B cell (primary cell): ENCODE measurements around the gene XPO5. TPM values are rescaled to one million over a fixed set of nuclear protein-coding genes. Genes with fewer than 3 reads are reported as not detected.

Experiments used
- ATAC-seq: fragments of 200-7000 bp; cut with Tn5 transposase; one replicate; pipeline ENCODE4 v1.10.0; 2021; ENCODE audit warnings: low read depth, mild to moderate bottlenecking, moderate number of reproducible peaks, moderate library complexity
- CTCF ChIA-PET: fragments of 350-600 bp; sonication (Branson Sonifier 250); formaldehyde crosslinking; loops from one replicate; lab custom pipeline; 2021; ENCODE audit warnings: antibody characterized with exemption, inconsistent platforms; lab: Charles Lee
- POLR2A ChIA-PET: fragments of 350-600 bp; sonication (Branson Sonifier 250); formaldehyde crosslinking; loops from one replicate; lab custom pipeline; 2021; ENCODE audit warnings: antibody characterized with exemption; lab: Charles Lee
- DNase-seq: peaks from one replicate; pipeline ENCODE4 v3.0.0; 2013
- H2AFZ ChIP-seq: 2 replicates; pipeline ENCODE4 v1.6.1; 2012; ENCODE audit warnings: mild to moderate bottlenecking, low read depth, low read length; ENCODE audit not compliant: insufficient read depth, poor library complexity, severe bottlenecking
- H3K27ac ChIP-seq, 2 donors: 1 replicate in 1 of 2; 2 replicates in 1 of 2; pipeline ENCODE4 v1.5.1; 2012 to 2013; ENCODE audit warnings: low read length in 2 of 2, mild to moderate bottlenecking in 2 of 2, moderate library complexity in 1 of 2
- H3K27me3 ChIP-seq, 4 experiments: fragments of 200-600 bp in 1 of 4; sonication (generic) in 1 of 4; replicated peaks in 1 of 4; 1 replicate in 2 of 4; 2 replicates in 2 of 4; pipeline versions ENCODE4 v1.6.1 to v1.7.0; 2013 to 2016; ENCODE audit warnings: low read length in 3 of 4, mild to moderate bottlenecking in 2 of 4, mixed read lengths in 1 of 4, moderate library complexity in 1 of 4; ENCODE audit not compliant: insufficient read depth in 4 of 4, control insufficient read depth in 3 of 4; ENCODE audit errors: control extremely low read depth in 1 of 4
- H3K36me3 ChIP-seq, 2 experiments: replicated peaks in 1 of 2; 1 replicate in 1 of 2; 2 replicates in 1 of 2; pipeline versions ENCODE4 v1.6.1 to v1.7.1; 2013; ENCODE audit warnings: low read length in 1 of 2; ENCODE audit not compliant: insufficient read depth in 2 of 2, control insufficient read depth in 1 of 2; ENCODE audit errors: control extremely low read depth in 1 of 2, extremely low read depth in 1 of 2
- H3K4me1 ChIP-seq, 2 donors: fragments of 200-600 bp in 1 of 2; sonication (generic) in 1 of 2; 1 replicate in 1 of 2; 2 replicates in 1 of 2; pipeline versions ENCODE4 v1.5.1 to v1.6.1; 2013 to 2017; ENCODE audit warnings: low read length in 2 of 2; ENCODE audit not compliant: control insufficient read depth in 2 of 2, insufficient read depth in 2 of 2
- H3K4me2 ChIP-seq: replicated peaks from 2 replicates; pipeline ENCODE3; 2012; ENCODE audit warnings: mild to moderate bottlenecking, low read depth, low read length; ENCODE audit not compliant: poor library complexity, severe bottlenecking
- H3K4me3 ChIP-seq, 5 experiments: fragments of 200-600 bp in 1 of 5; sonication (generic) in 1 of 5; 1 replicate in 3 of 5; 2 replicates in 2 of 5; pipeline versions ENCODE4 v1.5.1 to v1.7.0; 2011 to 2016; ENCODE audit warnings: low read length in 4 of 5, mild to moderate bottlenecking in 4 of 5, low read depth in 2 of 5, control low read depth in 1 of 5, moderate library complexity in 1 of 5; ENCODE audit not compliant: insufficient read depth in 1 of 5; ENCODE audit errors: control extremely low read depth in 1 of 5, extremely low read depth in 1 of 5
- H3K79me2 ChIP-seq: fragments of 200-600 bp; sonication (generic); one replicate; pipeline ENCODE4 v1.6.0; 2016; ENCODE audit warnings: low read length; ENCODE audit not compliant: control insufficient read depth, insufficient read depth
- H3K9ac ChIP-seq: fragments of 200-600 bp; sonication (generic); 2 replicates; pipeline ENCODE4 v1.6.1; 2017; ENCODE audit warnings: mild to moderate bottlenecking, low read length, moderate library complexity
- H3K9me3 ChIP-seq, 3 donors: one replicate each; pipeline versions ENCODE4 v1.6.1 to v1.7.1; 2013; ENCODE audit warnings: low read length in 2 of 3; ENCODE audit not compliant: control insufficient read depth in 2 of 3, insufficient read depth in 1 of 3; ENCODE audit errors: control extremely low read depth in 1 of 3
- H4K20me1 ChIP-seq: 2 replicates; pipeline ENCODE4 v1.6.0; 2012; ENCODE audit warnings: mild to moderate bottlenecking, low read length; ENCODE audit not compliant: insufficient read depth, control insufficient read depth, poor library complexity, severe bottlenecking
- H3K27ac Mint-ChIP-seq: one replicate; pipeline ENCODE4 v1.8.0; 2021; ENCODE audit warnings: mixed read lengths
- H3K27me3 Mint-ChIP-seq: one replicate; pipeline ENCODE4 v1.8.0; 2021; ENCODE audit warnings: mixed read lengths
- H3K4me1 Mint-ChIP-seq: one replicate; pipeline ENCODE4 v1.8.0; 2021; ENCODE audit warnings: mixed read lengths
- H3K4me3 Mint-ChIP-seq: one replicate; pipeline ENCODE4 v1.8.0; 2021; ENCODE audit warnings: mixed read lengths
- H3K9me3 Mint-ChIP-seq: one replicate; pipeline ENCODE4 v1.8.0; 2022; ENCODE audit warnings: mixed read lengths; ENCODE audit not compliant: insufficient read depth
- EZH2 ChIP-seq: IDR thresholded peaks from 2 replicates; pipeline ENCODE4 v1.6.1; 2012; ENCODE audit warnings: borderline replicate concordance, low read depth, mild to moderate bottlenecking, moderate library complexity, low read length; ENCODE audit not compliant: insufficient read depth, poor library complexity, severe bottlenecking
- WGBS: methylation state at CpG from one replicate; pipeline ENCODE4 v1.1.5; 2013; ENCODE audit warnings: missing lambda C conversion rate; ENCODE audit not compliant: insufficient coverage; 5-methylcytosine and 5-hydroxymethylcytosine counted together
- intact Hi-C: fragments of 100-400 bp; cut with micrococcal nuclease; formaldehyde crosslinking; loops from one replicate; pipeline ENCODE4 v1.10.0; 2022
- polyA plus RNA-seq: library from polyadenylated mRNA; depleted of rRNA; stranded (reverse); fragments of >200 nt; gene quantifications from 2 replicates; pipeline ENCODE4 v1.2.3, GENCODE V29; 2012
- total RNA-seq, 2 donors: library from RNA; stranded (reverse); fragments of 120-200 nt in 1 of 2; gene quantifications; 1 replicate in 1 of 2; 2 replicates in 1 of 2; pipeline versions ENCODE4 v1.2.3 to v1.2.4, GENCODE V29; 2013 to 2022
- TF ChIP-seq, protein P1 (sequence below): fragments of 200-600 bp; IDR thresholded peaks from one replicate; pipeline ENCODE4 v1.8.0; 2022; ENCODE audit warnings: antibody characterized with exemption, mild to moderate bottlenecking

The XPO5 gene
- total and polyA plus RNA-seq, 2 donors (not counting 1 experiment from before 2014, with no cell fraction given) = 14.4 to 45.7 TPM

GRCh38 chr6:43522547-43523261, 53.1 kb downstream of the XPO5 start:
- ChIA-PET POLR2A (interaction anchor here (0.5 kb wide), 1 partner anchor 41 kb away, joined by 9 read pairs; no protein-coding TSS in a partner anchor), CTCF (interaction anchor here (1.4 kb wide), 1 partner anchor 16 kb away, joined by 5 read pairs; no protein-coding TSS in a partner anchor)
- no peaks in the 10 kb centered on the region for H3K27me3 ChIP-seq
- no peak overlapping the region for H3K27ac Mint-ChIP-seq
- no peak for TF ChIP-seq EZH2
- TF ChIP-seq, protein P1, sequence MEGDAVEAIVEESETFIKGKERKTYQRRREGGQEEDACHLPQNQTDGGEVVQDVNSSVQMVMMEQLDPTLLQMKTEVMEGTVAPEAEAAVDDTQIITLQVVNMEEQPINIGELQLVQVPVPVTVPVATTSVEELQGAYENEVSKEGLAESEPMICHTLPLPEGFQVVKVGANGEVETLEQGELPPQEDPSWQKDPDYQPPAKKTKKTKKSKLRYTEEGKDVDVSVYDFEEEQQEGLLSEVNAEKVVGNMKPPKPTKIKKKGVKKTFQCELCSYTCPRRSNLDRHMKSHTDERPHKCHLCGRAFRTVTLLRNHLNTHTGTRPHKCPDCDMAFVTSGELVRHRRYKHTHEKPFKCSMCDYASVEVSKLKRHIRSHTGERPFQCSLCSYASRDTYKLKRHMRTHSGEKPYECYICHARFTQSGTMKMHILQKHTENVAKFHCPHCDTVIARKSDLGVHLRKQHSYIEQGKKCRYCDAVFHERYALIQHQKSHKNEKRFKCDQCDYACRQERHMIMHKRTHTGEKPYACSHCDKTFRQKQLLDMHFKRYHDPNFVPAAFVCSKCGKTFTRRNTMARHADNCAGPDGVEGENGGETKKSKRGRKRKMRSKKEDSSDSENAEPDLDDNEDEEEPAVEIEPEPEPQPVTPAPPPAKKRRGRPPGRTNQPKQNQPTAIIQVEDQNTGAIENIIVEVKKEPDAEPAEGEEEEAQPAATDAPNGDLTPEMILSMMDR = no peak
- H3K4me2 ChIP-seq = no peak overlapping the region
- H3K4me1 ChIP-seq = peaks cover 8 to 9% of the 10 kb centered on the region in 2 donors
- H2AFZ ChIP-seq = no peak overlapping the region
- intact Hi-C loops = no loop called here
- no peak overlapping the region for H3K4me3 ChIP-seq
- H3K9ac ChIP-seq = no peak overlapping the region
- H3K9me3 ChIP-seq = no peaks in the 10 kb centered on the region
- no peak overlapping the region for H3K4me3 Mint-ChIP-seq
- no peaks in the 10 kb centered on the region for H3K27me3 Mint-ChIP-seq
- DNase-seq (no peak), ATAC-seq (no peak)
- WGBS = 96% methylated on average over 7 of the region's 8 CpGs
- H3K4me1 Mint-ChIP-seq = no peaks in the 10 kb centered on the region
- H3K36me3 ChIP-seq = peaks cover 8 to 83% of the 10 kb centered on the region in 2 experiments
- no peak overlapping the region for H3K27ac ChIP-seq
- H3K9me3 Mint-ChIP-seq = no peaks in the 10 kb centered on the region
- H3K79me2 ChIP-seq = peaks cover 22% of the 10 kb centered on the region
- no peaks in the 10 kb centered on the region for H4K20me1 ChIP-seq

DNA sequence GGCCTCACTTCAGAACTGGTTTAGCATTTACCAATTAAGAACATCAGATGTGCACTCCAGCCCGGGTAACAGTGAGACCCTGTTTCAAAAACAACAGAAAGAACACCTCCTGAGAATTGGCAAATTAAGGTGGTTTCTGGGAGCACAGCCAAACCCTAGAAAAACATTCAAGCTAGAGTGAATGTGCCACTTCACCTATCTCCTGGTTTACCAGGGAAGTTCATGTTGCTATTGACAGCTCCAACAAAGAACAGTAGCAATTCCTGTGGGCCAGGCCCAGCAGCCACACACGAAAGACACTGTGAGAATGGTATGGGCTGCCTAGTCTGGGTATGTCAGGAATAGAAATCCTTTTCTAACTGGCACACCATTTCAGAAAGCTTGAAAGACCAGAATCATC, 54.0 kb downstream of the XPO5 start:
- ATAC-seq = no peak
- Histone ChIP-seq H3K27ac (no peak overlapping the region), H3K27me3 (no peaks in the 10 kb centered on the region), H3K4me3 (no peak overlapping the region), H4K20me1 (no peaks in the 10 kb centered on the region), H3K79me2 (peaks cover 30% of the 10 kb centered on the region), H3K9me3 (no peaks in the 10 kb centered on the region), H3K9ac (no peak overlapping the region), H3K4me1 (peaks cover 11 to 13% of the 10 kb centered on the region in 2 donors), H3K36me3 (peaks cover 5 to 75% of the 10 kb centered on the region in 2 experiments), H2AFZ (no peak overlapping the region), H3K4me2 (no peak overlapping the region)
- Mint-ChIP-seq H3K27ac (no peak overlapping the region), H3K9me3 (no peaks in the 10 kb centered on the region), H3K27me3 (no peaks in the 10 kb centered on the region), H3K4me1 (no peaks in the 10 kb centered on the region), H3K4me3 (no peak overlapping the region)
- no peak for DNase-seq
- TF ChIP-seq, protein P1 = no peak
- no peak for TF ChIP-seq EZH2
- ChIA-PET POLR2A (no interaction called here), CTCF (interaction anchor here (0.9 to 1.4 kb wide), 2 partner anchors 15 to 40 kb away, joined by 3 to 5 read pairs; no protein-coding TSS in a partner anchor)
- WGBS = 70% methylated on average over 1 of the region's 2 CpGs
- intact Hi-C loops = no loop called here
